ENCODE results near the gene VPS37C.

DNA sequence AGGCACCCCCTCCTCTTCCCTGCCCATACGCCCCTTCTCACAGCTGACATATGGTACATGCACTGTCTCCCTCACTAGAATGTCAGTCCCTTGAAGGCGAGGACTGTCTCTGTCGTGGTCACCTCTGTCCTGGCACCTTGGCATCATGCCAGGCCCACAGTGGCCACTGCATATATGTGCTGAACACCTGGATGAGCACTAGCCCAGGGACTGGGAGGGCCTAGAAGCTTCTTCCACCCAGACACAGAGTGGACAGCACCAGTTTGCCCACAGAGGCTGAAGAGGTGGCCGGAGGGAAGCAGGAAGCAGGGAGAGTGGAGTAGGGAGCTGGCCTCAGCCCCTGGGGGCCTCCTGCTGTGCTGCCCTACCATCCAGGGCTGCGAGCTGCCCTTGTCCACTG lies 28.6 kb downstream of the VPS37C start:
- TF ChIP-seq NFYB (CRISPR knock-in tag; conservative IDR thresholded peaks at IDR 0.05; ENCODE audit: low read depth) (no peak), ATF1 (CRISPR knock-in tag; IDR thresholded peaks at IDR 0.05) (no peak), ESRRA (CRISPR knock-in tag; IDR thresholded peaks at IDR 0.05; ENCODE audit: borderline replicate concordance) (no peak)
- TF ChIP-seq, protein P1, sequence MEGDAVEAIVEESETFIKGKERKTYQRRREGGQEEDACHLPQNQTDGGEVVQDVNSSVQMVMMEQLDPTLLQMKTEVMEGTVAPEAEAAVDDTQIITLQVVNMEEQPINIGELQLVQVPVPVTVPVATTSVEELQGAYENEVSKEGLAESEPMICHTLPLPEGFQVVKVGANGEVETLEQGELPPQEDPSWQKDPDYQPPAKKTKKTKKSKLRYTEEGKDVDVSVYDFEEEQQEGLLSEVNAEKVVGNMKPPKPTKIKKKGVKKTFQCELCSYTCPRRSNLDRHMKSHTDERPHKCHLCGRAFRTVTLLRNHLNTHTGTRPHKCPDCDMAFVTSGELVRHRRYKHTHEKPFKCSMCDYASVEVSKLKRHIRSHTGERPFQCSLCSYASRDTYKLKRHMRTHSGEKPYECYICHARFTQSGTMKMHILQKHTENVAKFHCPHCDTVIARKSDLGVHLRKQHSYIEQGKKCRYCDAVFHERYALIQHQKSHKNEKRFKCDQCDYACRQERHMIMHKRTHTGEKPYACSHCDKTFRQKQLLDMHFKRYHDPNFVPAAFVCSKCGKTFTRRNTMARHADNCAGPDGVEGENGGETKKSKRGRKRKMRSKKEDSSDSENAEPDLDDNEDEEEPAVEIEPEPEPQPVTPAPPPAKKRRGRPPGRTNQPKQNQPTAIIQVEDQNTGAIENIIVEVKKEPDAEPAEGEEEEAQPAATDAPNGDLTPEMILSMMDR (IDR thresholded peaks at IDR 0.05) = no peak
- TF ChIP-seq, protein P2, sequence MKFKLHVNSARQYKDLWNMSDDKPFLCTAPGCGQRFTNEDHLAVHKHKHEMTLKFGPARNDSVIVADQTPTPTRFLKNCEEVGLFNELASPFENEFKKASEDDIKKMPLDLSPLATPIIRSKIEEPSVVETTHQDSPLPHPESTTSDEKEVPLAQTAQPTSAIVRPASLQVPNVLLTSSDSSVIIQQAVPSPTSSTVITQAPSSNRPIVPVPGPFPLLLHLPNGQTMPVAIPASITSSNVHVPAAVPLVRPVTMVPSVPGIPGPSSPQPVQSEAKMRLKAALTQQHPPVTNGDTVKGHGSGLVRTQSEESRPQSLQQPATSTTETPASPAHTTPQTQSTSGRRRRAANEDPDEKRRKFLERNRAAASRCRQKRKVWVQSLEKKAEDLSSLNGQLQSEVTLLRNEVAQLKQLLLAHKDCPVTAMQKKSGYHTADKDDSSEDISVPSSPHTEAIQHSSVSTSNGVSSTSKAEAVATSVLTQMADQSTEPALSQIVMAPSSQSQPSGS (CRISPR knock-in tag; IDR thresholded peaks at IDR 0.05; ENCODE audit: borderline replicate concordance, low read depth) = no peak
